GM18526 (cell line): ENCODE measurements around the gene WWTR1.

Source experiments
- POLR2A ChIP-seq: IDR thresholded peaks from 3 replicates; pipeline ENCODE4 v1.6.1; 2011; ENCODE audit not compliant: insufficient read length; ENCODE audit errors: extremely low read depth

WWTR1 gene

GRCh38 chr3:149475451-149476060 is 182.3 kb downstream of the WWTR1 start:
- TF ChIP-seq POLR2A = no peak

GRCh38 chr3:149474250-149474817 is 183.5 kb downstream of the WWTR1 start, which contains the start of gene TM4SF4:
TSS of gene TM4SF4 (plus strand) at chr3:149474697. CDS start at chr3:149474878, 181 bp downstream.
- no peak for TF ChIP-seq POLR2A

GRCh38 chr3:149473357-149474249 is 184.2 kb downstream of the WWTR1 start:
- TF ChIP-seq POLR2A = no peak

GRCh38 chr3:149472030-149472797 is 185.6 kb downstream of the WWTR1 start:
- TF ChIP-seq POLR2A = no peak

DNA sequence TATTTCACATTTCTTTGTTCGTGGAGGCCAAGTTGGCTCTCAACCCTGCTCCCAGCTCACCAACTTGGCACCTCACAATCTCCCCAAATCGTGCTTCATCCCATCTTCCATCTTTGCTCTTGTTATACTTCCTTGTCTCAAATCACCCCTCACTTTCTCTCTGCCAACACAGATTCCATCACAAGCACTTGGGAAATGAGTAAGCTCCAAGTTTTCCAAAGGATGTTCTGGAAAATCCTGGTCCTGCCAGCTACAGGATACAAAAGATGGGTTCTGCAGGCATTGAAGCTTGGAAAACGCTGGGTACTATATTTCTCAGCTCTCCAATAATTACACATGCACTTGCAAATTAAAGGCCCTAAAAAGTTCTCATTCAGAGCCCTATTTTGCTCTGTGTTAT is 187.4 kb downstream of the WWTR1 start:
- TF ChIP-seq POLR2A = no peak

GRCh38 chr3:149468504-149469212 is 189.2 kb downstream of the WWTR1 start:
- TF ChIP-seq POLR2A = no peak
